ENCODE data around the gene SPARCL1. TPM values are rescaled to one million over a fixed set of nuclear protein-coding genes. Genes with fewer than 3 reads are reported as not detected.

Gene SPARCL1
- total and polyA plus RNA-seq, 10 of the 15 experiments (the other 5 are each of a cell fraction or from before 2014, with no cell fraction given), result 0.10 to 1.1 TPM; not detected in 8

GRCh38 chr4:87481377-87481776 is 47.8 kb downstream of the SPARCL1 start:
- ATAC-seq (no peak), DNase-seq (ENCODE audit: low read depth, low spot score) (no peak), FAIRE-seq (no peak)
- H3K4me1 ChIP-seq (ENCODE audit: control insufficient read depth, insufficient read depth, low read length), result no peaks in the 10 kb centered on the region
- no peak overlapping the region for H3K9ac ChIP-seq (ENCODE audit: control insufficient read depth, insufficient read depth, low read length)
- CTCF ChIA-PET, result no interaction called here
- H3K79me2 ChIP-seq (ENCODE audit: control insufficient read depth, insufficient read depth, low read length), result no peaks in the 10 kb centered on the region
- H3K27me3 ChIP-seq (replicated peaks in 1 of 2; ENCODE audit: control insufficient read depth in 2 of 2, insufficient read depth in 2 of 2, low read length in 1 of 2), result no peaks in the 10 kb centered on the region
- no peak overlapping the region for H3K4me3 ChIP-seq
- H3K9me3 ChIP-seq (replicated peaks; ENCODE audit: control insufficient read depth, insufficient read depth, low read length), result no peaks in the 10 kb centered on the region
- no TSS peak for BruUV-seq (replicated peaks)
- POLR2A ChIA-PET, result no interaction called here
- no peak overlapping the region for H2AFZ ChIP-seq (ENCODE audit: control insufficient read depth, low read depth, low read length)
- intact Hi-C loops (cut with micrococcal nuclease; ENCODE audit: unreplicated experiment), result no loop called here
- TF ChIP-seq BCL3 (IDR thresholded peaks at IDR 0.05; ENCODE audit: borderline replicate concordance, insufficient read depth, low read depth, low read length, poor library complexity, severe bottlenecking), result no peak
- TF ChIP-seq ASH2L (IDR thresholded peaks at IDR 0.05; ENCODE audit: borderline replicate concordance, low read depth), result no peak
- no peak for TF ChIP-seq RAD51 (IDR thresholded peaks at IDR 0.05)
- no peak for TF ChIP-seq HCFC1 (IDR thresholded peaks at IDR 0.05; ENCODE audit: low read length)
- no peak for TF ChIP-seq SREBF2 (IDR thresholded peaks at IDR 0.05; ENCODE audit: low read length)
- no peak for TF ChIP-seq PML (IDR thresholded peaks at IDR 0.05; ENCODE audit: low read length)
- TF ChIP-seq SIN3A (IDR thresholded peaks at IDR 0.05; ENCODE audit: low read depth, low read length), result no peak
- no peak for TF ChIP-seq MAX (IDR thresholded peaks at IDR 0.05; ENCODE audit: low read depth, low read length)
- TF ChIP-seq SP1 (IDR thresholded peaks at IDR 0.05; ENCODE audit: low read depth, low read length), result no peak
- H3K27ac ChIP-seq (ENCODE audit: control insufficient read depth, insufficient read depth), result no peak overlapping the region
- RAD21 ChIA-PET (ENCODE audit: unreplicated experiment), result no interaction called here
- H3K36me3 ChIP-seq (ENCODE audit: control insufficient read depth in 2 of 2, insufficient read depth in 2 of 2, low read length in 1 of 2), result no peaks in the 10 kb centered on the region
- H4K20me1 ChIP-seq (ENCODE audit: control insufficient read depth, insufficient read depth), result no peaks in the 10 kb centered on the region
- in situ Hi-C loops (cut with MboI), result no loop called here
- SMC1A ChIA-PET (ENCODE audit: uncharacterized antibody, unreplicated experiment), result interaction anchor here (0.8 kb wide), 1 partner anchor 10 kb away, joined by 4 read pairs; no protein-coding TSS in a partner anchor
- no peak overlapping the region for H3K4me2 ChIP-seq (ENCODE audit: control insufficient read depth, insufficient read depth)

Data from GM12878 (cell line).